GM21390 (cell line): Measurements from ENCODE around the gene PIEZO2.

Source experiments
- ATAC-seq: cut with Tn5 transposase; IDR thresholded peaks from one replicate; pipeline ENCODE4 v1.9.1; 2021; ENCODE audit not compliant: unreplicated experiment

PIEZO2 gene

DNA sequence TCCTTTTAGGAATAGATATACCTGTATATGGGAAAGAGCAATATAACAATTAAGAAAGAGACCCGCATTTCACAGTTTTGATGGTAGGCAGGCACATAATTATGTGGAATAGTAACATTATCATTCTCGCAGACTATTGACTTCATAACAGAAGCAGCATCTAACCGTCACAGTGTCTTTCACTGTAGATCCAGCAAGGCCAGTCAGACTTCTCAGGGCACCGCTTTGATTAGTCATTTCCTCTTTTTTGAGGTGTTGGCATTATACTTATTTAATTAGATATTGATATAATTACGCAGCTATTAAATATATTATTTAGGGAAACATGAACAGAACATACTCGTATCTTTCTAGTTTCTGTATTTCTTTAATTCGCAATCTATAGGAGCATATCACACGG is 447.2 kb downstream of the PIEZO2 start:
- no peak for ATAC-seq

DNA sequence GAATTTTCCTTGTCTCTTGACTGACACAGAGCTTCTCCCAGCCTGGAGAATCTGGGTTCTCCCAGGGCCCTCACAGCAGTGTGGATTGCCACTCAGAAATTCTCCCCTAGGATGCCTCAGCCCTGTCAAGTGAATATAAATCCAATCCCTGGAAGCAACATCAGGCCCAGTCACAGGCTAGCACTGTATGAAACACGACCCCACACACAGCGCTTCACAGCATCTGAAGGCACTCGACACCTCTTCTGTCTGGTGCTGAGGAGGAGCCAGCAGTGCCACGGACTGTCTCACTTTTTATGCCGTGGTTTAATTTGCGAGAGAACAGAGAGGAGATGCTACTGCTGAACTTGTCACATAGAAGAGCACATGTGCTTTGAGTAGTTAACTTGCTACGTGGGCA is 459.0 kb downstream of the PIEZO2 start:
- ATAC-seq: no peak

- no peak for ATAC-seq
These were observed 459.4 kb downstream of the PIEZO2 start for GRCh38 chr18:10690035-10690329.

DNA sequence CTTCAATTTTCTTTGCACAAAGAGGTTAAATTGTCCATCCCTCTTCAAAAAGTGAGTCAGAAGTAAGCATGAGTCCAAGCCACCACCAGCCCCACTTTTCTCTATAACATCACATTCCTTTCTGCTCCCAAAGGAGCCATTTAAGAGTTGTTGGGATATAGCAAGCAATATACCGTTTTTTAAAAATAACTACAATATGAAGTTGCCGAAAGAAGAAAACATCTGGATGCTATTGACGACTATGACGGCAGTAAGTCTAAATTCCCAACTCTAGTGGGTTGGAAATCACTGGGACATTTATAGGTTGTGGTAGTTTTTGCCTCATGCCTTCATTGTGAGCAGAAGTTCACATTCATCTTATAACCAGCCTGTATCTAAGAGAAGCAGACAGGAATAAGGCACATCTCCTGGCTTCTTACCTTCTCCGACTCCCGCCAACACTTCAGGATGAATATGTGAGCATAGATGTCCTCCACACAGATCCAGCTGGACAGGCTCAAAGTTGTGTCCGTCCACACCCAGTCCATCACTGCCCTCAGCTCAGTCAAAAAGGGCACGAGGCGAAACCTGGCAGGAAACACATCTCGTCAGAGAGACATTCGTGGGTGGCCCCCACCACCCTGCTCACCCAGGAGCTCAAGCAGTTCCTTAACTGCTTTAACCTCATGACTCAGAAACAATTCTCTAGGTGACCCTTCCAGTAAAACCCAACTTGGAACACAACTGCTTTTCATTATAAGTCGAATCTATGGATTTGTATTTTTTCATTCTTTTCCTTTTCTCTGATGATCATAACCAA is 459.9 kb downstream of the PIEZO2 start:
- no peak for ATAC-seq

GRCh38 chr18:10688766-10689165 is 460.6 kb downstream of the PIEZO2 start:
- ATAC-seq: no peak

- ATAC-seq: no peak
These were observed 462.0 kb downstream of the PIEZO2 start for GRCh38 chr18:10687161-10687925.

- no peak for ATAC-seq
These were observed 463.1 kb downstream of the PIEZO2 start for GRCh38 chr18:10686308-10686707.

DNA sequence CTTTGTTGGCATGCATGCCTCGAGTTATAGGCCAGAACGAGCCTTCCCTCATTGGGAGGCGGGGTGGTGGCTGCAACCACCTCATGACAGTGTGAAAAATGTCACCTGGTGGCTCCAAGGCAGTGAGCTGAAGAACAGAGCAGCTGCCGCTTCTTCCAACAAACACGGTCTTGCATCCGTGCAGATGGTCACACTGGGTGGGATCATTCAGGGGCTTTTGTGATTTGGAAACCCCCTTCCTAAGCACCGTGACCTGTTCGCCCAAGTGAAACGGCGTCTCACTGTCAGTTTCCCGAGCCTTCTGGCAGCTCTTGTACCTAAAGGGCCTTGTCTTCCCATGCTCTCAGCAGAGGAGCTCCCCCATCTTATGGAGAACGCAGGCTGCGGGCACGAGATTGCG is 463.9 kb downstream of the PIEZO2 start:
- ATAC-seq: no peak

DNA sequence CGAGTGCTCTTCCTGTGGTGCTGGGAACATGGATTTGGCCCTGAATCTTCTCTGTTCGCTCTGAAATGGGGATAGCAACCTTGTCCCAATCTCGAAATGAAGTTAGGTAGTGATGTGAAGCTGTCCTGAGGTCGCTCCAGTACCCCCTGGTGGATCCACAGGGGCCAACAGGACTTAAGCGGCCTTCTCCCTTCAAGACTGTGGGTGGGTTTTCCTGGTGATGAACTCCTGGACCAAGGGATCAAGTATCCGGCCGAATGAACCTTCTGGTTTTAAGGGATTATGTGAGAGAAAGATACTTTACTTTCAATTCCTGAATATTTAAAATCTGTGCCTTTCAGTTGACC is 467.0 kb downstream of the PIEZO2 start:
- no peak for ATAC-seq

- ATAC-seq: no peak
These were observed 467.6 kb downstream of the PIEZO2 start for GRCh38 chr18:10681581-10682367.

DNA sequence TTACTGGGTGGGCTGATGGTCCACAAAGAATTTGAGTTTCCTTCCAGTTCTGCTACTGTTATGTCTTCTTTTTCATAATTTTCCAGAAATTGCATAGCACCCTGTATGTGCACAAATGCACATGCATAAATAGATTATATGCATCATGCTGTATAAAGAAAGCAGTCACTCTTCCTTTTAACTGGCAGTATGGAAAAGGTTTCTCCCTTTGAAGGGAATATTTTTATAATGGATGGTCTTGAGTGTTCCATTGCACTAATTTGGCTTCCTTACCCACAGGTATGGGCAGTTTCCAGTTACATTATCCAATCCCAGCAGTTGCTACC is 469.1 kb downstream of the PIEZO2 start:
- no peak for ATAC-seq

GRCh38 chr18:10679557-10680270 is 469.7 kb downstream of the PIEZO2 start:
- ATAC-seq: no peak

DNA sequence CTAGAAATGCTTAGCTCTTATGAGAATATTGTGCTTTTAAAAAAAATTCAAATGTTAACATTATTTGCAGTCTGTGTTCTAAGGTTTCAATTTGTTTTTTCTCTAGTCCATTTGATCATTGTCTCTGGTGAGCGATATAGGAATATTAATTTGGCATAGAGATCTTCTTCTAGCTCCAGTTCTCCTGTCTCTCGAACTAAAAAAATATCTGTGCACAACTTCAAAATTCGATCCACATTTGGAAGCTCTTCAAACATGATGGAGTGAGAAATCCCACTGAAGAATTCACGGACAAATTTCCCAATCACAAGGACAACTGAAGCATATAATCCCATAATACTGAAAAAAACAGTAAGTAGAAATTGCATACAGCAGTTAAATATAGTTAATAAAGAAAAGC is 477.9 kb downstream of the PIEZO2 start:
- no peak for ATAC-seq

DNA sequence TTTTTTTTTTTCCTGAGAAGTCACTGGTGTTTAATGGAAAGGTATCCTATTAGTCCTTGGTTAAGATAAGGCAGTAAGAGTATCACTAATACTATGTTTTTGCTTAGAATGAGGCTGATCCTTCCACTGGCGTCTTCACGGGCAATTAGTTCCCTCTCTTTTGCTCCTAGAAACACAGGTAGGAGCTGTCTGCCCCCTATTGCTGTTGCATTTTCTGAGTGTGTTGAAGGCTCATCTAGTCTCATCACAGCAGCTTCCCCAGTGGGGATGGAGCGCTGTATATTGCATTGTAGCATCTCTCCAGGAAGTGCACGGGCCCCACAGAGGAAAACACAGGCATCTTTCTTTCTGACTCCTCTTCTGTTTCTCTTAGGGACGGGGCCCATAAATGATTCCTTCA is 478.5 kb downstream of the PIEZO2 start:
- no peak for ATAC-seq

DNA sequence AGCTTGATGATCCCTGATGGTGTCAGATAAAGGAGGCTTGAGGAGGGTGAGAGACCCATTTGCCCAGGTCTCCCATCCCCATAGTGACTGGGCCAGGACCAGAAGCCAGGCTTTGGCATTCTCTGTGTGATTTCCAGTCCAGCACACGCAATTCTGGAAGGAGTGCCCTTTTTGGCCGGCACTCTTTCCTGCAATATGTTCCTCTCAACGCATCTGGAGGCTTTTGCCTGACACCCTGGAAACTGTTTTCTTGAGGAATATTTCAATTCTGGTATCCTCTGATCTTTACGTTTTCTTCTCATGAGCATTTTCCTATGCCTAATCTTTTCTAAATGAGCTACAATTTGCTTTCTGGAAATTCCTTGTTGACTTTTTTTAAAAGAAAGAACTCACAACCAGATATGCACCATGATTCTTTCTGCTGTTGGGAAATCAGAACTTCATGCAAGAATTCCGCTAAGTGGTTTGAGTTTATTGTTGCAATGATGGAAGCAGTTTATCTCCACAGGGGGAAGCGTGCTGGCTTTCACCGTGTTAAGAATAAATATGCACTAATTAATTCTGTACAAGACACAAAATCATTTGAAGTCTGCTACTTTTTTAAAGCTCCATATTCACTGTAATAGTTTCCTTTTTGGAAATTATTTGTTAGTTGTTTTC is 479.8 kb downstream of the PIEZO2 start:
- ATAC-seq: no peak

DNA sequence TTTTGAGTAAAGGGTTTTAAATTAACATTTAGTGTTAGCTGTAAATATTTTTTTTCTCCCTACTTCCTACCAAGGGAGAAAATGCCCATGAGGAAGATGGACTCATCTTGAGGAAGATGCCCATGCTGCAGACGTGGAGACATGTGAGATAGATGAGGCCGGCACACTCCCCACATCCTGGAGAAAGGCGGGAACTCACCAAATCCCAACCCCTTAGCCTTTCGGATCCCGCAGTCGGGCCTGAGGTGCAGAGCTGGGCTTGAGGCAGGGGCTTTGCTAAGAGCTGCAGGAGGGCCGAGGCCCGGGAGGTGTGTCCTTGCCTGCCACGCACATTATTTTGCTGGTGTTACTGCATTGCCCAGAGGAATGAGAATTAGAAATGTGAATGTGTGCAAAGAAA is 485.6 kb downstream of the PIEZO2 start:
- no peak for ATAC-seq

GRCh38 chr18:10661317-10661716 is 488.1 kb downstream of the PIEZO2 start:
- ATAC-seq: no peak

- ATAC-seq: no peak
These were observed 489.0 kb downstream of the PIEZO2 start for GRCh38 chr18:10660179-10660884.

GRCh38 chr18:10659594-10659993 is 489.8 kb downstream of the PIEZO2 start:
- no peak for ATAC-seq

GRCh38 chr18:10659000-10659399 is 490.4 kb downstream of the PIEZO2 start:
- ATAC-seq: no peak
